LNCaP clone FGC (cell line): Measurements from ENCODE around the gene VPS26A.
A peak's percentile ranks its signal among the peaks of the same experiment; 100 is the strongest.

Source experiments
- DNase-seq: peaks from one replicate; pipeline ENCODE4 v3.0.0-alpha.2; 2011; ENCODE audit warnings: low read depth
- H3K4me3 ChIP-seq: 2 replicates; pipeline ENCODE4 v1.5.1; 2011; ENCODE audit warnings: mild to moderate bottlenecking, low read depth, low read length, control low read depth
- TF ChIP-seq, protein P1 (sequence below): IDR thresholded peaks from 2 replicates; pipeline ENCODE4 v1.5.1; 2012; ENCODE audit warnings: mild to moderate bottlenecking; ENCODE audit not compliant: control insufficient read depth, insufficient read depth; ENCODE audit errors: extremely low read depth

VPS26A gene

DNA sequence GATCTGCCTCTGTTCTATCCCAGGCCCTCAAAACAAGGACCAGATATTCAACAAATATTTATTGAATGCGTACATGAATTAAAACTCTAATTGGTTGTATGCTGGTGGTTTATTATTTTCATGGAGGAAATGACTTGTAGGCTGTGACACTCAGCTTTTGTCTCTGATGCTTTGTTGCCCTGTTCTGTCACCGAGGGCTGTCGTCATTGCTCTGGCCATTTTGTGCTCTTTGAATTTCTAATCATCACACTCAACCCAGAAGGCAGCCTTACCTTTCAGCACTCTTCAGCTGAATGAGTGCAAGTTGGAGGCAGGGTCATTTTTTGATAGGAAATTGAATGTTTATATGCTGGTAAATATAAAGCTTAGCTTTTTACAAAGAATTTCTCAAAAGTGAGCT, 21.5 kb upstream of the VPS26A start:
- DNase-seq, result no peak
- TF ChIP-seq, protein P1, sequence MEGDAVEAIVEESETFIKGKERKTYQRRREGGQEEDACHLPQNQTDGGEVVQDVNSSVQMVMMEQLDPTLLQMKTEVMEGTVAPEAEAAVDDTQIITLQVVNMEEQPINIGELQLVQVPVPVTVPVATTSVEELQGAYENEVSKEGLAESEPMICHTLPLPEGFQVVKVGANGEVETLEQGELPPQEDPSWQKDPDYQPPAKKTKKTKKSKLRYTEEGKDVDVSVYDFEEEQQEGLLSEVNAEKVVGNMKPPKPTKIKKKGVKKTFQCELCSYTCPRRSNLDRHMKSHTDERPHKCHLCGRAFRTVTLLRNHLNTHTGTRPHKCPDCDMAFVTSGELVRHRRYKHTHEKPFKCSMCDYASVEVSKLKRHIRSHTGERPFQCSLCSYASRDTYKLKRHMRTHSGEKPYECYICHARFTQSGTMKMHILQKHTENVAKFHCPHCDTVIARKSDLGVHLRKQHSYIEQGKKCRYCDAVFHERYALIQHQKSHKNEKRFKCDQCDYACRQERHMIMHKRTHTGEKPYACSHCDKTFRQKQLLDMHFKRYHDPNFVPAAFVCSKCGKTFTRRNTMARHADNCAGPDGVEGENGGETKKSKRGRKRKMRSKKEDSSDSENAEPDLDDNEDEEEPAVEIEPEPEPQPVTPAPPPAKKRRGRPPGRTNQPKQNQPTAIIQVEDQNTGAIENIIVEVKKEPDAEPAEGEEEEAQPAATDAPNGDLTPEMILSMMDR, result no peak
- H3K4me3 ChIP-seq, result no peak overlapping the region

DNA sequence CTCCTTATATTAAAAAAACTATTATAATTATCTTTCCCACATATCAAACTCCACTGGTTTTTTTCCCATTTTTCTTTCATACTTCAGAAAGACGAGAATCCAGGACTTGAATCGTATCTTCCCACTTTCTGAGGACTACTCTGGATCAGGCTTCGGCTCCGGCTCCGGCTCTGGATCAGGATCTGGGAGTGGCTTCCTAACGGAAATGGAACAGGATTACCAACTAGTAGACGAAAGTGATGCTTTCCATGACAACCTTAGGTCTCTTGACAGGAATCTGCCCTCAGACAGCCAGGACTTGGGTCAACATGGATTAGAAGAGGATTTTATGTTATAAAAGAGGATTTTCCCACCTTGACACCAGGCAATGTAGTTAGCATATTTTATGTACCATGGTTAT, 20.2 kb upstream of the VPS26A start:
- TF ChIP-seq, protein P1, result no peak
- no peak overlapping the region for H3K4me3 ChIP-seq
- DNase-seq, result no peak

DNA sequence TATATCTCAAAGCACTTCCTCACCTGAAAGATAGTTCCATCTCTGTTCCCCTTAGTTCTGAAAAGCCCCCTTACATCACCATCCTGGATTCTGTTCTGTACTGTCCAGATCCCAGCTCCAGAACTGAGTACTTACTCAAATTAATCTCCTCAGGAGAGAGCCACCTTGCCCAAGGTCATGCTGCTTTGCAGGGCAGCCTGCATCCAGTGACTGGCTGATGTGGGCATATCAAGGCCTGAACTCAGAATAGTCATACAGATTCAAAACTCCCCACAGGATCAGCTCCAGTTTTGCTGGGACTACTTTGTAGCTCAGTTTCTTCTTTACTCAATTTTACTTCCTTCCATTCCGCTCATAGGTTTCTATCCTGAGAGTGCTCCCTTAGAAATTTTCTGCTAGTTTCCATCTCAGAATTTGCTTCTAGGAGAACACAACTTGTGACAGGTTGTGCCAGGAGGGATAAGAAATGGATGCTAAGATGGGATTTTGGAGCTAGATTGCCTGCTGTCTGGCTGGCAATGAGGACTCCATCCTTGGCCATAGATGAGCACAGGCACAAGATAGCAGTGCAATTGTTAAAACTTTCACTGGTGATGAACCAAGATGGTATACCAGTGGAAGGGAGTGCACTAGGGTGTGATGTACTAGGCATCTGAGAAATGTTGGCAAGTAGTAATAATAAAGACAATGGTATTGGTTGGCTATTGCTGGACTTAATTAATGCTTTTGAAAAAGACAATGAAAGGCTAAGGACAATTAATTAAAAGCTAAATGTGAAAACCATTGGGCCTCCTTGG, 18.8 kb upstream of the VPS26A start:
- no peak for DNase-seq
- TF ChIP-seq, protein P1, result no peak
- H3K4me3 ChIP-seq, result no peak overlapping the region

DNA sequence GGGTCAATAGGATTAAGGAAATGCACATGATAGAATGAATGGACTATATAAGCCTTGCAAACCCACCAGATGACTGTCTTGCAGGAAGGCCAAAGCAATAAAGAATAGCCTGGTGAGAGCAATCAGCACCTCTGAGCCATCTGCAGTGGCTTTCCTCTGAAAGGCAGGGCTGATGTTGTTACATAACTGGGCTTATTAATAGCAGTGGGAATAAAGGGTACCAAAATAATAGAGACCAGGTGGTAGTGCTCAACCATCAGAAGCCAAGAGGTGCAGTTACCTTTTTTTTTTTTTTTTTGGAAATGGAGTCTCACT, 16.8 kb upstream of the VPS26A start:
- no peak for DNase-seq
- H3K4me3 ChIP-seq, result no peak overlapping the region
- TF ChIP-seq, protein P1, result no peak

DNA sequence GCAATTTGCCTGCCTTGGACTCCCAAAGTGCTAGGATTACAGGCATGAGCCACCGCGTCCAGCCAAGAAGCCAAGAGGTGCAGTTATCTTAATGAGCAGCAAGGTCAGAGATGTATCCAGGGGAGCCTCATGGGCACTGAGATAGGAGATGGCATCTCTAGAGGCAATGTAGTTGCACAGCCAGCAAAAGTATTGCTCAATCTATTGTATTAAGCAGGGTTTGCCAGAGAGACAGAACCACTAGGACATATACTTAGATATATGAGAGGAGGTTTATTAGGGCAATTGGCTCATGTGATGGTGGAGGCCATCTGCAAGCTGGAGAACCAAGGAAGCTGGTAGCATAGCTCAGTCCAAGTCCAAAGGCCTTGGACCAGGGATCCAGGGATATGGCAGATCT, 16.3 kb upstream of the VPS26A start:
- no peak for DNase-seq
- no peak overlapping the region for H3K4me3 ChIP-seq
- TF ChIP-seq, protein P1, result no peak

DNA sequence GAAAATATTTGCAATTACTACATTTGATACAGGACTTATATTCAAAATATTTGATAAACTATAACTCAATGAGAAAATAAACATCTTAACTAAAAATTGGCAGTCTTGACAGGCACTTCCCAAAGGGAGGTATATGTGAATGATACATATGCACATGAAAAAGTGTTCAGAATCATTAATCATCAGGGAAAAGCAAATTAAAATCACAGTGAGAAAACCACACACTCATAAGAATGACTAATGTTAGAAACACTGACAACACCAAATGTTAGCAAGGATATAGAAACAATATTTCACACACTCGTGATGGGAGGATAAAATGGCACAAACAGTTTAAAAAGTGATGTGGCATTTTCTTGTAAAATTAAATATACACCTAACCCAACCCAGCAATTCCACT, 4.1 kb upstream of the VPS26A start:
- no peak overlapping the region for H3K4me3 ChIP-seq
- TF ChIP-seq, protein P1, result no peak
- DNase-seq, result no peak

DNA sequence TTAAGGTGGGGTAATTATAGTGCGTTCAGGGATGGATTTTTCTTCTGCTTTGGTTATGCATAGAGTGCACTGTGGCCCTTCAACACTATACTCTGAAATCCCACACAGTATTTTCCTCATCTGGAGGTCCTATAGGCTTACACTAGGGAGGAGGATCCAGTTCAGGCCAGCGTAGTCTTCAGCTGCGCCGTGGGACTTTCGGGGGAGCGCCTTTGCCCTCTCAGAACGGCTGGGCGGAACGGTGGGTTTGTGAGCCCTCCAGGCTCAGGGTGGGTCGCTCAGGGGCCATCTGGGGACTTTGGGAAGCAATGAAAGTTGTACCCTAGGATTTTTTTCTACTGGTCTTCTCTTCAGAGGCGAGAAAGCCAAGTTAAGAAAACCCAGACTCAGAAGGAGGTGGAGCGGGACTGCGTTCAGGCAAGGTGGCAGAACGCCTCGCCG, 652 bp upstream of the VPS26A start:
- TF ChIP-seq, protein P1, result peak; percentile 57
- peak overlapping the region; percentile 76 for H3K4me3 ChIP-seq
- peak; percentile 15 for DNase-seq
